ENCODE results near the gene NUDT21. TPM values are rescaled to one million over a fixed set of nuclear protein-coding genes. Genes with fewer than 3 reads are reported as not detected.

The NUDT21 gene
- total and polyA plus RNA-seq, 10 of the 15 experiments (the other 5 are each of a cell fraction or from before 2014, with no cell fraction given) = 70.1 to 229 (median 127) TPM

DNA sequence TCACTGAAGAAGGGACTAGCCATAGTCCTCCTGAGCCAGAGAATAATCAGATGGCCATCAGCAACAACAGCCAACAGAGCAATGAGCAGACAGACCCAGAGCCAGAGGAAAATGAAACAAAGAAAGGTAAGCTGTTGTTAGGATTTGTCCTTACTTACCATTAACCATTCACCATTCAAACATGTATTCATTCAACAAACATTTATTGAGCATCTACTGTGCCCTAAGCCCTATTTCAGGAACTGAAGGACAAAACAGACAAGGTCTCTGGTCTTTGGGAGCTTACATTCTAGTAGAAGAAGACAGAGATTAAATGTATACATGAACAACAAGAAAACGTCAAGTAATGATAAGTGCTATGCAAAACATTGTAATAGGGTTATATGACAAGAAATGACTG, 19.5 kb upstream of the NUDT21 start:
- Histone ChIP-seq H3K27me3 (replicated peaks in 1 of 2; ENCODE audit: control insufficient read depth in 2 of 2, insufficient read depth in 2 of 2, low read length in 1 of 2) (no peaks in the 10 kb centered on the region), H3K4me1 (ENCODE audit: control insufficient read depth, insufficient read depth, low read length) (no peaks in the 10 kb centered on the region), H3K27ac (ENCODE audit: control insufficient read depth, insufficient read depth) (no peak overlapping the region), H3K79me2 (ENCODE audit: control insufficient read depth, insufficient read depth, low read length) (no peaks in the 10 kb centered on the region), H2AFZ (ENCODE audit: control insufficient read depth, low read depth, low read length) (no peak overlapping the region), H3K36me3 (ENCODE audit: control insufficient read depth in 2 of 2, insufficient read depth in 2 of 2, low read length in 1 of 2) (peaks cover 5 to 47% of the 10 kb centered on the region in 2 experiments), H3K9me3 (replicated peaks; ENCODE audit: control insufficient read depth, insufficient read depth, low read length) (no peaks in the 10 kb centered on the region), H3K4me3 (no peak overlapping the region), H4K20me1 (ENCODE audit: control insufficient read depth, insufficient read depth) (no peaks in the 10 kb centered on the region), H3K4me2 (ENCODE audit: control insufficient read depth, insufficient read depth) (no peak overlapping the region), H3K9ac (ENCODE audit: control insufficient read depth, insufficient read depth, low read length) (no peak overlapping the region)
- in situ Hi-C loops (cut with MboI) (no loop called here), intact Hi-C loops (cut with micrococcal nuclease; ENCODE audit: unreplicated experiment) (no loop called here)
- ChIA-PET RAD21 (ENCODE audit: unreplicated experiment) (no interaction called here), CTCF (no interaction called here), POLR2A (no interaction called here), SMC1A (ENCODE audit: uncharacterized antibody, unreplicated experiment) (interaction anchor here (1.2 kb wide), 1 partner anchor 232 kb away, joined by 5 read pairs; no protein-coding TSS in a partner anchor)
- no peak for DNase-seq (ENCODE audit: low read depth, low spot score)
- no peak for FAIRE-seq
- WGBS (ENCODE audit: insufficient coverage, insufficient replicate concordance, low lambda C conversion rate, missing lambda C conversion rate) = 95% methylated on average over 1 of the region's 1 CpG
- no peak for ATAC-seq
- no TSS peak for BruUV-seq (replicated peaks)
- no peak for TF ChIP-seq KDM1A (IDR thresholded peaks at IDR 0.05; ENCODE audit: borderline replicate concordance)
- no peak for TF ChIP-seq ASH2L (IDR thresholded peaks at IDR 0.05; ENCODE audit: borderline replicate concordance, low read depth)
- TF ChIP-seq, protein P1, sequence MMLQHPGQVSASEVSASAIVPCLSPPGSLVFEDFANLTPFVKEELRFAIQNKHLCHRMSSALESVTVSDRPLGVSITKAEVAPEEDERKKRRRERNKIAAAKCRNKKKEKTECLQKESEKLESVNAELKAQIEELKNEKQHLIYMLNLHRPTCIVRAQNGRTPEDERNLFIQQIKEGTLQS (IDR thresholded peaks at IDR 0.05; ENCODE audit: borderline replicate concordance, extremely low read depth, low read depth, low read length) = no peak
- no peak for TF ChIP-seq NR2C2 (IDR thresholded peaks at IDR 0.05; ENCODE audit: borderline replicate concordance, control insufficient read depth, insufficient read length, low read depth)
- TF ChIP-seq LARP7 (IDR thresholded peaks at IDR 0.05) = no peak
- TF ChIP-seq HDAC2 (IDR thresholded peaks at IDR 0.05) = no peak
- TF ChIP-seq HCFC1 (IDR thresholded peaks at IDR 0.05; ENCODE audit: low read length) = no peak
- no peak for TF ChIP-seq CHD2 (IDR thresholded peaks at IDR 0.05; ENCODE audit: borderline replicate concordance, low read depth, low read length)

DNA sequence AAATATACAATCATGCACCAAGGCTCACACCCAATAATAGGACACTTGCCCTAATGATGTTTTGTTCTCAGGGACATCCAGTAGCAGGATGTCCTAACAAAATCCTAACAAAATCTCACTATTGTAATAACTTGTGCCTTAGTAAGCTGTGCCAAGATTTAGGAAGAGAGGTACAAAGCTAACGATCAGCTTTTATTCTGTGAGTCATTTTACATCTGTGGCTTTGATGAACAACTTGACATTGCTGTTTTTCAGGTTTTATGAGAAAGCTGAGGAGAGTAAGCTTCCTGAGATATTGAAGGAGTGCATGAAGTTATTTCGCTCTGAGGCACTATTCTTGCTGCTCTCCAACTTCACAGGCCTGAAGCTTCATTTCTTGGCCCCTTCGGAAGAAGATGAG, 19.1 kb upstream of the NUDT21 start:
- BruUV-seq (replicated peaks) = no TSS peak
- POLR2A ChIA-PET = no interaction called here
- CTCF ChIA-PET = no interaction called here

More for the DNA sequence above, 19.1 kb upstream of the NUDT21 start:
- H3K4me3 ChIP-seq = no peak overlapping the region
- H3K4me1 ChIP-seq (ENCODE audit: control insufficient read depth, insufficient read depth, low read length) = no peaks in the 10 kb centered on the region
- FAIRE-seq (no peak), ATAC-seq (no peak), DNase-seq (ENCODE audit: low read depth, low spot score) (no peak)
- no peak overlapping the region for H3K4me2 ChIP-seq (ENCODE audit: control insufficient read depth, insufficient read depth)
- H3K9ac ChIP-seq (ENCODE audit: control insufficient read depth, insufficient read depth, low read length) = no peak overlapping the region
- H3K27me3 ChIP-seq (replicated peaks in 1 of 2; ENCODE audit: control insufficient read depth in 2 of 2, insufficient read depth in 2 of 2, low read length in 1 of 2) = no peaks in the 10 kb centered on the region
- intact Hi-C loops (cut with micrococcal nuclease; ENCODE audit: unreplicated experiment) = no loop called here
- in situ Hi-C loops (cut with MboI) = no loop called here
- H3K36me3 ChIP-seq (ENCODE audit: control insufficient read depth in 2 of 2, insufficient read depth in 2 of 2, low read length in 1 of 2) = peaks cover 5 to 50% of the 10 kb centered on the region in 2 experiments
- no peaks in the 10 kb centered on the region for H3K9me3 ChIP-seq (replicated peaks; ENCODE audit: control insufficient read depth, insufficient read depth, low read length)
- no peak overlapping the region for H2AFZ ChIP-seq (ENCODE audit: control insufficient read depth, low read depth, low read length)
- H3K27ac ChIP-seq (ENCODE audit: control insufficient read depth, insufficient read depth) = no peak overlapping the region
- no peak for TF ChIP-seq JUND (IDR thresholded peaks at IDR 0.05; ENCODE audit: low read depth, low read length)
- TF ChIP-seq BRCA1 (IDR thresholded peaks at IDR 0.05; ENCODE audit: low read depth, low read length) = no peak
- TF ChIP-seq ATF7 (IDR thresholded peaks at IDR 0.05; ENCODE audit: low read depth) = no peak
- no peak for TF ChIP-seq RELA (IDR thresholded peaks at IDR 0.05; ENCODE audit: borderline replicate concordance, partially characterized antibody)
- SMC1A ChIA-PET (ENCODE audit: uncharacterized antibody, unreplicated experiment) = interaction anchor here (0.7 to 1.2 kb wide), 2 partner anchors 42 to 232 kb away, joined by 3 to 5 read pairs; no protein-coding TSS in a partner anchor
- 100% methylated on average over 3 of the region's 3 CpGs for WGBS (ENCODE audit: insufficient coverage, insufficient replicate concordance, low lambda C conversion rate, missing lambda C conversion rate)
- RAD21 ChIA-PET (ENCODE audit: unreplicated experiment) = no interaction called here
- no peaks in the 10 kb centered on the region for H4K20me1 ChIP-seq (ENCODE audit: control insufficient read depth, insufficient read depth)
- no peaks in the 10 kb centered on the region for H3K79me2 ChIP-seq (ENCODE audit: control insufficient read depth, insufficient read depth, low read length)

Data from GM12878 (cell line).